ENCODE data around the gene DCAF7.

Gene DCAF7

DNA sequence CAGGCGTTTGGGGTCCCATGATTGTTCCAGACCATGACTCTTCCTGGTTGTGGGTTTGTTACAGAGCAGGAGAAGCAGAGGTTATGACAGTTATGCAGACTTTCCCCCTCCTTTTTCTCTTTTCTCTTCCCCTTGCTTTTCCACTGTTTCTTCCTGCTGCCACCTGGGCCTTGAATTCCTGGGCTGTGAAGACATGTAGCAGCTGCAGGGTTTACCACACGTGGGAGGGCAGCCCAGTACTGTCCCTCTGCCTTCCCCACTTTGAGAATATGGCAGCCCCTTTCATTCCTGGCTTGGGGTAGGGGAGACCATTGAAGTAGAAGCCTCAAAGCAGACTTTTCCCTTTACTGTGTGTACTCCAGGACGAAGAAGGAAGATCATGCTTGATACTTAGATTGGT, 42.5 kb downstream of the DCAF7 start:
- Mint-ChIP-seq H3K4me1 (peaks cover 29% of the 10 kb centered on the region), H3K9me3 (no peaks in the 10 kb centered on the region), H3K27me3 (no peaks in the 10 kb centered on the region), H3K36me3 (ENCODE audit: insufficient read depth) (peaks cover 27% of the 10 kb centered on the region), H3K4me3 (no peak overlapping the region), H3K27ac (ENCODE audit: low read depth) (peak overlapping the region; percentile 41)
- DNase-seq (ENCODE audit: low spot score in 2 of 2): no peak
- ATAC-seq (replicated peaks; ENCODE audit: extremely low read depth, poor library complexity, severe bottlenecking): no peak

- no peak for DNase-seq (ENCODE audit: low spot score in 2 of 2)
- no peak for ATAC-seq (replicated peaks; ENCODE audit: extremely low read depth, poor library complexity, severe bottlenecking)
- Mint-ChIP-seq H3K4me3 (no peak overlapping the region), H3K27ac (ENCODE audit: low read depth) (no peak overlapping the region), H3K4me1 (peaks cover 43% of the 10 kb centered on the region), H3K27me3 (no peaks in the 10 kb centered on the region), H3K36me3 (ENCODE audit: insufficient read depth) (peaks cover 11% of the 10 kb centered on the region), H3K9me3 (no peaks in the 10 kb centered on the region)
Observed at GRCh38 chr17:63595132-63595531, 44.9 kb downstream of the DCAF7 start.

GRCh38 chr17:63596856-63597586, 46.7 kb downstream of the DCAF7 start:
- peak; percentile 74 for ATAC-seq (replicated peaks; ENCODE audit: extremely low read depth, poor library complexity, severe bottlenecking)

DNA sequence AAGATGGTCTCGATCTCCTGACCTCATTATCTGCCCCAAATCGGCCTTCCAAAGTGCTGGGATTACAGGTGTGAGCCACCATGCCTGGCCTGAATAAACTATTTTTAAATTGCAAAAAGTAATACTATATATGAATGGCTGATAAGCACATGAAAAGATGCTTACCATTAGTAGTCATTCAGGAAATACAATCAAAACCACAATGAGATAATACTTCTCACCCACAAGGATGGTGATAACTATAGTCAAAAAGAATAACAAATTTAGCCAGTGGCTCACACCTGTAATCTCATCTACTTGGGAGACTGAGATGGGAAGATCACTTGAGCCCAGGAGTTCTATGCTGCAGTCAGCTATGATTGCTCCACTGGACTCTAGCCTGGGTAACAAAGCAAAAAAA, 48.0 kb downstream of the DCAF7 start:
- peaks cover 42% of the 10 kb centered on the region for H3K4me1 Mint-ChIP-seq
- ATAC-seq (replicated peaks; ENCODE audit: extremely low read depth, poor library complexity, severe bottlenecking): peak; percentile 70
- H3K27ac Mint-ChIP-seq (ENCODE audit: low read depth): peak overlapping the region; percentile 39

More at GRCh38 chr17:63596856-63597586, 46.7 kb downstream of the DCAF7 start:
- no peak for DNase-seq (ENCODE audit: low spot score in 2 of 2)
- peaks cover 49% of the 10 kb centered on the region for H3K4me1 Mint-ChIP-seq
- peaks cover 7% of the 10 kb centered on the region for H3K36me3 Mint-ChIP-seq (ENCODE audit: insufficient read depth)
- H3K27me3 Mint-ChIP-seq: no peaks in the 10 kb centered on the region
- H3K27ac Mint-ChIP-seq (ENCODE audit: low read depth): peak overlapping the region; percentile 39
- peak overlapping the region; percentile 52 for H3K4me3 Mint-ChIP-seq
- no peaks in the 10 kb centered on the region for H3K9me3 Mint-ChIP-seq

GRCh38 chr17:63600569-63601438, 50.5 kb downstream of the DCAF7 start, which contains the start of gene TACO1:
TSS of gene TACO1 (plus strand) at chr17:63600895. CDS start at chr17:63601084, 189 bp downstream.
- no peaks in the 10 kb centered on the region for H3K27me3 Mint-ChIP-seq
- peaks cover 15% of the 10 kb centered on the region for H3K36me3 Mint-ChIP-seq (ENCODE audit: insufficient read depth)
- H3K4me1 Mint-ChIP-seq: peaks cover 32% of the 10 kb centered on the region
- H3K9me3 Mint-ChIP-seq: no peaks in the 10 kb centered on the region
- DNase-seq (ENCODE audit: low spot score in 2 of 2) (peak; percentile 55 to 69), ATAC-seq (replicated peaks; ENCODE audit: extremely low read depth, poor library complexity, severe bottlenecking) (peak; percentile 45)
- peak within 1 kb of the TSS; percentile 88 for H3K27ac Mint-ChIP-seq (ENCODE audit: low read depth)
- H3K4me3 Mint-ChIP-seq: peak within 1 kb of the TSS; percentile 88

More for the DNA sequence above, 48.0 kb downstream of the DCAF7 start:
- peak overlapping the region; percentile 52 for H3K4me3 Mint-ChIP-seq
- DNase-seq (ENCODE audit: low spot score in 2 of 2): no peak
- H3K27me3 Mint-ChIP-seq: no peaks in the 10 kb centered on the region
- peaks cover 5% of the 10 kb centered on the region for H3K36me3 Mint-ChIP-seq (ENCODE audit: insufficient read depth)
- H3K9me3 Mint-ChIP-seq: no peaks in the 10 kb centered on the region

DNA sequence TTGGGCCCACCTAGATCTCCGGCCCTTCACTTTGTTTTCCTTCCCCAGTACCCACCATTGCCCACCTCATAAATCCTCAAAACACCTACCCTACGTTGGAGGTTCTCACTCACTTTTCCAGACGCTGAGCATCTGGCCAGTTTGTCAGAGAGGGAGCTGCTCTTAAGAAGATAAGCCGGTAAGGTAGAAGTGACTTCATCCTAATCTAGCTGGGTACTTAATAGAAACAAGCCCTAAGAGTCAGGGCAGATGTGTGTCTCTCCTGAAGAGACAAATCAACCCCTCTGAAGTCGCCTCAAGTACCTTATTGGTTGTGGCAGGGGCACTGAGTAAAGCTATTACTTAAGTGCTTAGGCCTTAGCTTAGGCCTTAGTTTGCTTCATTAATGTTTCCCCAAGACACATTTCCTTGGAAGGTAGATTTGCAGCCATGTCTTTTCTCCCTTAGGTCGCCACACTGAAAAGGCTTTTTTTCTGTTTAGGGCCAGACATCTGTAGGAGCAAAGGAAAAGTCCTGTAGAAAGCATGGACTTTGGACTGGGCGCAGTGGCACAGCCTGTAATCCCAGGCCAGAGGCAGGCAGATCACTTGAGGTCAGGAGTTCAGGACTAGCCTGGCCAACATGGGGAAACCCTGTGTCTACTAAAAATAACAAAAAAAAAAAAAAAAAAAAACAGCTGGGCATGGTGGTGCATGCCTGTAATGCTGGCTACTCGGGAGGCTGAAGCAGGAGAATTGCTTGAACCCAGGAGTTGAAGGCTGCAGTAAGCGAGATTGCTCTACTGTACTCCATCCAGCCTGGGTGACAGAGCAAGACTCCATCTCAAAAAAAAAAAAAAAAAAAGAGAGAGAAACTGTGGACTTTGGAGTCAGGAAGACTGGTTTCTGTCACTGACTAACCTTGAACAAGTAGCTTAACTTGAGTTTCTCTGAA, 51.4 kb downstream of the DCAF7 start:
- H3K4me3 Mint-ChIP-seq: peak overlapping the region; percentile 88
- peaks cover 31% of the 10 kb centered on the region for H3K4me1 Mint-ChIP-seq
- H3K27ac Mint-ChIP-seq (ENCODE audit: low read depth): peak overlapping the region; percentile 88
- peaks cover 19% of the 10 kb centered on the region for H3K36me3 Mint-ChIP-seq (ENCODE audit: insufficient read depth)
- H3K27me3 Mint-ChIP-seq: no peaks in the 10 kb centered on the region
- DNase-seq (ENCODE audit: low spot score in 2 of 2) (no peak), ATAC-seq (replicated peaks; ENCODE audit: extremely low read depth, poor library complexity, severe bottlenecking) (no peak)
- H3K9me3 Mint-ChIP-seq: no peaks in the 10 kb centered on the region

DNA sequence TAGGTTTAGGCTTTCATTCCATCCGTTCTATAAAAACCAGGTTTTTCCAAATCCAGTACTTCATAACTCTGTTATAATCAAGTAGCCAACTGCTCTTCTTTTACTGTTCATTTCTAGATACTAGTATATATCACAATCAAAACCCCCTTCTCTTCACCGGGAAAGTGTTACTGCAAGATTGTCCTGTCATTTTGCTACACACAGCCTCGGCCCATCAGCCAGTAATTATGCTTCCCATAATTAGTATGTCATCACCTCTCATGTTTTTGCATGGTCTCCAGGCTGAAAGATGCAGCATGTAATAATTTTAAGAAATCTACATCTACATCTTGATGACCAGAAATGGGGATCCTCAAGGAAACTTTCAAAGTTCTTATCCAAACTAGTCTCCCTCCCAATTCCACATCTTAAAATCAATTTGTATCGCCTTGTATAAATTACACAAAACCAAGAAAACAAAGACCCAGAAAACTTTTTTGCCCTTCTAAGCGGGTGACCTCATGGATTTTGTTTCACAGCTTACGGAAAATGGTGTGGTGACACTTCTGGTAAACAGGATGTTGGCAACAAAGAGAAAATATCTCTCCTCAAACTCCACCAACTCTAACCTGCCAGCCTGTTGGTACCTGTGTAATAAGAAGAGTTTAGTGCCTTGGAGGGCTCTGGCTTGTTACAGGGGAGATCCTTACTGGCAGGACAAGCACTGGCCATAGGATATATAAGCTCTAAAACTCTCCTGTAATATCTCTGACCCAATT, 59.7 kb downstream of the DCAF7 start:
- H3K27me3 Mint-ChIP-seq: no peaks in the 10 kb centered on the region
- H3K36me3 Mint-ChIP-seq (ENCODE audit: insufficient read depth): peaks cover 28% of the 10 kb centered on the region
- DNase-seq (ENCODE audit: low spot score in 2 of 2) (no peak), ATAC-seq (replicated peaks; ENCODE audit: extremely low read depth, poor library complexity, severe bottlenecking) (no peak)
- peak overlapping the region; percentile 81 for H3K27ac Mint-ChIP-seq (ENCODE audit: low read depth)
- no peaks in the 10 kb centered on the region for H3K9me3 Mint-ChIP-seq
- H3K4me1 Mint-ChIP-seq: peaks cover 18% of the 10 kb centered on the region
- H3K4me3 Mint-ChIP-seq: no peak overlapping the region

GRCh38 chr17:63610854-63611253, 60.6 kb downstream of the DCAF7 start:
- Mint-ChIP-seq H3K36me3 (ENCODE audit: insufficient read depth) (peaks cover 20% of the 10 kb centered on the region), H3K27me3 (no peaks in the 10 kb centered on the region), H3K4me1 (peaks cover 18% of the 10 kb centered on the region), H3K27ac (ENCODE audit: low read depth) (peak overlapping the region; percentile 83), H3K9me3 (no peaks in the 10 kb centered on the region), H3K4me3 (no peak overlapping the region)
- ATAC-seq (replicated peaks; ENCODE audit: extremely low read depth, poor library complexity, severe bottlenecking) (no peak), DNase-seq (ENCODE audit: low spot score in 2 of 2) (no peak)

DNA sequence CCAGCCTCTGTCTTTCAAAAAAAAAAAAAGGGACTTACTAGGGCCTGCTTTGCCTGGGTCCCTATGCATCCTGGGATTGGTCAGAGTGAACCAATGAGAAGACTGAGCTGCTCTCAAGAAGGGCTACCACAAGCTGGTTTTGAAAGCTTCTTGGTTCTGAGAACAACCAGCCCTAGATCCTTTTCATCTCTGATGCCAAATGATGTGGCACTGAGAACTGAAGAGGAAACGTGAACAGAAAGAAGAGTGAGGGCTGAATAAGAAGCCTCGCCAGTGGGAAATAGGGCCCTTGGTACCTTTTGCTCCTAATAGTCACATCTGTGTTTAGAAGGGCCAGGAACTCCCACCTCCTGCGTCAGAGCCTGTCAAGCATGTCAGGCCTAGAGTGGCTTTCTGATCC, 61.1 kb downstream of the DCAF7 start:
- DNase-seq (ENCODE audit: low spot score in 2 of 2) (no peak), ATAC-seq (replicated peaks; ENCODE audit: extremely low read depth, poor library complexity, severe bottlenecking) (no peak)
- H3K27ac Mint-ChIP-seq (ENCODE audit: low read depth): peak overlapping the region; percentile 83
- no peaks in the 10 kb centered on the region for H3K9me3 Mint-ChIP-seq
- H3K27me3 Mint-ChIP-seq: no peaks in the 10 kb centered on the region
- peaks cover 18% of the 10 kb centered on the region for H3K36me3 Mint-ChIP-seq (ENCODE audit: insufficient read depth)
- H3K4me3 Mint-ChIP-seq: no peak overlapping the region
- peaks cover 18% of the 10 kb centered on the region for H3K4me1 Mint-ChIP-seq

DNA sequence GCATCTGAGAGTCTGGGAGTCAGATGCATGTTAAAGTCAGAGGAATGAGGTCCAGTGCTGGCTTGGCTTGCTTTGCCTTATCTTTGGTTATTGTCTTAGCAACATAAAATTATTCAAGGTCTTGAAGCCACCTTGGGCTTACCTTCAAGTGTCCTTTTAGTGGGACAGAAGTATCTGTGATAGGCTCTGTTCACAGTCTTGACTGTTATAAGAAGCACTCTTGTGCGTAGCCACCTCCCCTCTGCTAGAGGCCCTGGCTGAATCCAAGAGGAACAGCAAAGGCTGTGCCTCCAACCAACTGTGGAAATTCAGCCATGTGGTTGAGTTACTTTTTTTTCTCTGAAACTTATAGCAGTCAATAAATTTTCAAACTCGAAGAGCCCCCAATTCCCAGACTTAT, 63.4 kb downstream of the DCAF7 start:
- Mint-ChIP-seq H3K36me3 (ENCODE audit: insufficient read depth) (peaks cover 8% of the 10 kb centered on the region), H3K9me3 (no peaks in the 10 kb centered on the region), H3K27ac (ENCODE audit: low read depth) (no peak overlapping the region), H3K27me3 (no peaks in the 10 kb centered on the region), H3K4me1 (peaks cover 18% of the 10 kb centered on the region), H3K4me3 (no peak overlapping the region)
- ATAC-seq (replicated peaks; ENCODE audit: extremely low read depth, poor library complexity, severe bottlenecking): no peak
- no peak for DNase-seq (ENCODE audit: low spot score in 2 of 2)

GRCh38 chr17:63621229-63621683, 71.0 kb downstream of the DCAF7 start:
- ATAC-seq (replicated peaks; ENCODE audit: extremely low read depth, poor library complexity, severe bottlenecking) (peak; percentile 1), DNase-seq (ENCODE audit: low spot score in 2 of 2) (no peak)
- Mint-ChIP-seq H3K36me3 (ENCODE audit: insufficient read depth) (peaks cover 5% of the 10 kb centered on the region), H3K9me3 (no peaks in the 10 kb centered on the region), H3K4me1 (peaks cover 35% of the 10 kb centered on the region), H3K4me3 (peak overlapping the region; percentile 90), H3K27me3 (no peaks in the 10 kb centered on the region), H3K27ac (ENCODE audit: low read depth) (peak overlapping the region; percentile 83)

Measured in central memory CD8-positive, alpha-beta T cell (primary cell).